Natural killer cell (primary cell): Measurements from ENCODE around the gene ITGA5. TPM values are rescaled to one million over a fixed set of nuclear protein-coding genes. Genes with fewer than 3 reads are reported as not detected.

Experiments
- ATAC-seq, 3 donors: fragments of 150-1000 bp in 2 of 3; fragments of 200-7000 bp in 1 of 3; cut with Tn5 transposase; 1 replicate in 1 of 3; 2 replicates in 2 of 3; pipeline ENCODE4 v1.10.0; 2021; ENCODE audit warnings: mild to moderate bottlenecking in 2 of 3, moderate library complexity in 2 of 3
- DNase-seq, 2 donors: peaks; one replicate each; pipeline versions ENCODE4 v3.0.0 to v3.0.0-alpha.2; 2013 to 2021; ENCODE audit warnings: mixed read lengths in 1 of 2
- H3K27ac ChIP-seq: one replicate; pipeline ENCODE4 v1.5.1; 2013; ENCODE audit warnings: mild to moderate bottlenecking, low read length
- H3K27me3 ChIP-seq: one replicate; pipeline ENCODE4 v1.6.1; 2013; ENCODE audit warnings: low read length; ENCODE audit not compliant: control insufficient read depth, insufficient read depth
- H3K36me3 ChIP-seq: one replicate; pipeline ENCODE4 v1.6.1; 2013; ENCODE audit warnings: low read length; ENCODE audit not compliant: control insufficient read depth, insufficient read depth
- H3K4me1 ChIP-seq: one replicate; pipeline ENCODE4 v1.6.1; 2013; ENCODE audit warnings: low read length; ENCODE audit not compliant: control insufficient read depth, insufficient read depth
- H3K4me3 ChIP-seq: one replicate; pipeline ENCODE4 v1.5.1; 2013; ENCODE audit warnings: low read length
- H3K9me3 ChIP-seq: one replicate; pipeline ENCODE4 v1.6.1; 2013; ENCODE audit warnings: low read length; ENCODE audit not compliant: control insufficient read depth, insufficient read depth
- H3K27ac Mint-ChIP-seq, 2 donors: one replicate each; pipeline ENCODE4 v1.8.0; 2022; ENCODE audit warnings: mild to moderate bottlenecking in 2 of 2, mixed read lengths in 2 of 2, moderate library complexity in 1 of 2
- H3K27me3 Mint-ChIP-seq, 2 donors: one replicate each; pipeline ENCODE4 v1.8.0; 2022; ENCODE audit warnings: low read depth in 2 of 2, mixed read lengths in 2 of 2
- H3K36me3 Mint-ChIP-seq: one replicate; pipeline ENCODE4 v1.8.0; 2022; ENCODE audit warnings: mixed read lengths
- H3K4me1 Mint-ChIP-seq, 2 donors: one replicate each; pipeline ENCODE4 v1.8.0; 2022; ENCODE audit warnings: mixed read lengths in 2 of 2
- H3K4me3 Mint-ChIP-seq: one replicate; pipeline ENCODE4 v1.8.0; 2022; ENCODE audit warnings: mild to moderate bottlenecking, moderate library complexity, mixed read lengths
- H3K9me3 Mint-ChIP-seq, 2 donors: one replicate each; pipeline ENCODE4 v1.8.0; 2022; ENCODE audit warnings: mixed read lengths in 2 of 2
- WGBS: methylation state at CpG from one replicate; pipeline ENCODE4 v1.1.7; 2013; ENCODE audit warnings: missing lambda C conversion rate; ENCODE audit not compliant: insufficient coverage; 5-methylcytosine and 5-hydroxymethylcytosine counted together
- intact Hi-C: fragments of 100-400 bp; cut with micrococcal nuclease; formaldehyde crosslinking; loops from one replicate; pipeline ENCODE4 v1.14.2; 2022
- total RNA-seq, 4 donors: library from RNA; stranded (reverse); fragments of 120-200 nt in 1 of 4; gene quantifications; one replicate each; pipeline versions ENCODE4 v1.2.3 to v1.2.4, GENCODE V29; 2013 to 2022
- TF ChIP-seq, protein P1 (sequence below): fragments of 200-600 bp; IDR thresholded peaks from one replicate; pipeline ENCODE4 v1.8.0; 2022; ENCODE audit warnings: antibody characterized with exemption

The ITGA5 gene
- total RNA-seq, 3 donors from 2014 or later (not counting 1 experiment from before 2014, with no cell fraction given), result 177 to 232 (median 207) TPM

DNA sequence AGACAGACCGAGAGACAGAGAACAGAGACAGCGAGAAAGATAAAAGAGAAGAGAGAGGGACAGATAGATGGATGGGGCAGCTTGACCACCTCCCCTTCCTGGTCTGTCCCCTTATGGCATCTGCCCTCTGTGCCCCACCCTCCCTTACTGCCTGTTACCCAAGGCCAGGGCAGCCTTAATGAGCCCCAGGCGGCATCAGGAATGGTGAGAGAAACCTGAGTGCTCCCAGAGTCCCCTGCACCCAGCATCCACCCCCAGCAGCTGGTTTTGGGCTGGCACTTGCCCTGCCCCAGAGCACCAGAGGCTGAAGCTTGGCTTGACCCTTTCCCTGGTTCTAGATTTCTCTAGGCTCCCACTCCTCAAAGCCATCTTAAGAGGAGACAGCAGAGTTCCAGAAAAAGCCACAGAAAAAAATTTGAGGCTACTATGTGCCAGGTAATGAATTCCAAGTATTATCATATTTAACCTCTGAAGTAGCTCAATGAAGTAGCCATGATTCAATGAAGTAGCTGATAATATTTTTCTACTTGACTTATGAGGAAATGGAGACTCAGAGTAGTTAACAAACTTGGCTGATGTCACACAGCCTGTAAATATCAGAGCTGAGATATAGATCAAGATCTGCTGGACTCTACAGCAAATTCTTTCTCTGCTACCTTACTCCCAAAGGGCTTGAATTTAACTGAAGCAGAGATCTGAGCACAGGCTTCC is 32.5 kb downstream of the ITGA5 start:
- DNase-seq, result no peak
- WGBS, result 92% methylated on average over 3 of the region's 3 CpGs
- peaks cover 1 to 16% of the 10 kb centered on the region in 2 donors for H3K4me1 Mint-ChIP-seq
- no peaks in the 10 kb centered on the region for H3K9me3 Mint-ChIP-seq
- intact Hi-C loops, result no loop called here
- Histone ChIP-seq H3K4me3 (no peak overlapping the region), H3K27me3 (no peaks in the 10 kb centered on the region), H3K27ac (no peak overlapping the region), H3K9me3 (no peaks in the 10 kb centered on the region), H3K36me3 (no peaks in the 10 kb centered on the region), H3K4me1 (peaks cover 44% of the 10 kb centered on the region)
- TF ChIP-seq, protein P1, sequence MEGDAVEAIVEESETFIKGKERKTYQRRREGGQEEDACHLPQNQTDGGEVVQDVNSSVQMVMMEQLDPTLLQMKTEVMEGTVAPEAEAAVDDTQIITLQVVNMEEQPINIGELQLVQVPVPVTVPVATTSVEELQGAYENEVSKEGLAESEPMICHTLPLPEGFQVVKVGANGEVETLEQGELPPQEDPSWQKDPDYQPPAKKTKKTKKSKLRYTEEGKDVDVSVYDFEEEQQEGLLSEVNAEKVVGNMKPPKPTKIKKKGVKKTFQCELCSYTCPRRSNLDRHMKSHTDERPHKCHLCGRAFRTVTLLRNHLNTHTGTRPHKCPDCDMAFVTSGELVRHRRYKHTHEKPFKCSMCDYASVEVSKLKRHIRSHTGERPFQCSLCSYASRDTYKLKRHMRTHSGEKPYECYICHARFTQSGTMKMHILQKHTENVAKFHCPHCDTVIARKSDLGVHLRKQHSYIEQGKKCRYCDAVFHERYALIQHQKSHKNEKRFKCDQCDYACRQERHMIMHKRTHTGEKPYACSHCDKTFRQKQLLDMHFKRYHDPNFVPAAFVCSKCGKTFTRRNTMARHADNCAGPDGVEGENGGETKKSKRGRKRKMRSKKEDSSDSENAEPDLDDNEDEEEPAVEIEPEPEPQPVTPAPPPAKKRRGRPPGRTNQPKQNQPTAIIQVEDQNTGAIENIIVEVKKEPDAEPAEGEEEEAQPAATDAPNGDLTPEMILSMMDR, result no peak
- no peaks in the 10 kb centered on the region for H3K27me3 Mint-ChIP-seq
- ATAC-seq, result no peak
- H3K4me3 Mint-ChIP-seq, result no peak overlapping the region
- H3K36me3 Mint-ChIP-seq, result no peaks in the 10 kb centered on the region
- H3K27ac Mint-ChIP-seq, result no peak overlapping the region

DNA sequence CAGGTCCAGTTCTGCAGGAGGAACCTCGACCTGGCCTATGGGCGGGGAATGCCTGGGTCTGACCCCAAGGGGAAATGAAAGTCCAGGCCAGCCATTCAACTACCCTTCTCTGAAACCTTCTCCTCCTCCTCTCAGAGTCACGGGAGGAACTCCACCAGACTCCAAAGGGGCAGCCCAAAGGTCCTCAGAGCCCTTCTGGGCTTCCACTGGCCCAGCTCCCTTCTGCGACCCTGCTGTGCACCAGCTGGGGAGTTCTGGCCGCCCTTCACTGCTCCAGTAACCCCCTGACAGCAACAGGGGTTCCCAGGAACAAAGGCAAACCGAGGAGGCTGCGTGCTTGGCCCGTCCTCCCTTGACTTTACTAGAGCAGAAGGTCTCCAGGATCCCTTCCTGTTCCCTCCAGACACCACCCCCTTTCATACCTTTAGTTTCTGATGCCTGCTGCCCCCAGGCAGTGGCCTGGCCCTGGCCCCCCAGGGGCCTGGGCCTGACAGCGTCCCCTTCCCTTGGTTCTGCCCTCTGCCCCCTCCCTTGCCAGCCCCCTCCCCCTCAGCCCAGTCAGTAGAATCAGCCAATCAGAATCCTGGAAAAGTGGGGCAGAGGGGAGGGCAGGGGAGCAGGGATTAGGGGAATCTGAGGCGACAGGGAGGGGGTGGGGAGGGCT is 33.7 kb downstream of the ITGA5 start:
- DNase-seq (no peak), ATAC-seq (no peak)
- Histone ChIP-seq H3K4me1 (peaks cover 33% of the 10 kb centered on the region), H3K27ac (peak overlapping the region; percentile 43), H3K36me3 (no peaks in the 10 kb centered on the region), H3K27me3 (no peaks in the 10 kb centered on the region), H3K9me3 (no peaks in the 10 kb centered on the region), H3K4me3 (no peak overlapping the region)
- Mint-ChIP-seq H3K27ac (no peak overlapping the region), H3K4me1 (peaks cover 0 to 6% of the 10 kb centered on the region in 2 donors), H3K27me3 (no peaks in the 10 kb centered on the region), H3K9me3 (no peaks in the 10 kb centered on the region), H3K4me3 (no peak overlapping the region), H3K36me3 (no peaks in the 10 kb centered on the region)
- intact Hi-C loops, result no loop called here
- 66% methylated on average over 9 of the region's 10 CpGs for WGBS
- TF ChIP-seq, protein P1, result no peak

DNA sequence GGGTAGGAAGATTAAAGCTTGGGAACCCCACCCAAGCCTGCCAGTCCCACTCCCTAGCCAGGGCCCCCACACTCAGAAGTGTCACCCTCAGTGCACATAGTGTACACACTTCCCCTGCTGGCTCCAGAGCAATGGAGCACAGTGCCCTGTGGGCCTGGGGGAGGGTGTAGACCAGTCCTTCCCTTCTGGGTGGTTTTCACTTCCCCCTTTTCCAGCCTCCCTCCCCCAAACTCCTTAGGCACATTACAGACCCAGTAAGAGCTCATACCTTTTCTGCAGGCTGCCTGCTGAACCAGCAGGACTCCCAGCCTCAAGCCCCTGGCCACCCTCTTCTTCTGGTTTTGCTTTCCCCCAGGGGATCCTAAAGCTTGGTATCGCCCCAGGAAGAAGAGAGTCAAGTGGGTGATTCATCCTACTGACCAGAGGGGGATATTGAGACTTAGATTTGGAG is 34.5 kb downstream of the ITGA5 start, which contains the start of gene ZNF385A:
Gene ZNF385A, minus strand, starts transcription at position 143 of the 451 bp plus-strand sequence. CDS start 219 bp downstream, outside the sequence.
- no peak within 1 kb of the TSS for H3K4me3 ChIP-seq
- Mint-ChIP-seq H3K4me1 (peaks cover 0 to 6% of the 10 kb centered on the region in 2 donors), H3K27me3 (no peaks in the 10 kb centered on the region), H3K4me3 (no peak within 1 kb of the TSS), H3K9me3 (no peaks in the 10 kb centered on the region), H3K27ac (no peak within 1 kb of the TSS), H3K36me3 (no peaks in the 10 kb centered on the region)
- peak within 1 kb of the TSS; percentile 58 for H3K27ac ChIP-seq
- no peaks in the 10 kb centered on the region for H3K27me3 ChIP-seq
- intact Hi-C loops, result no loop called here
- 71% methylated on average over 1 of the region's 1 CpG for WGBS
- H3K4me1 ChIP-seq, result peaks cover 31% of the 10 kb centered on the region
- TF ChIP-seq, protein P1, result no peak
- H3K9me3 ChIP-seq, result no peaks in the 10 kb centered on the region
- ATAC-seq (no peak), DNase-seq (no peak)
- H3K36me3 ChIP-seq, result no peaks in the 10 kb centered on the region
